Activated naive CD4-positive, alpha-beta T cell treated with anti-CD3 and anti-CD28 coated beads for 36 hours (primary cell): ENCODE data around the gene ARSA. TPM values are rescaled to one million over a fixed set of nuclear protein-coding genes. Genes with fewer than 3 reads are reported as not detected.

Experiments used
- CTCF ChIA-PET: fragments of 350-600 bp; sonication (Branson Sonifier 250); formaldehyde crosslinking; loops from one replicate; lab custom pipeline; 2021; ENCODE audit warnings: antibody characterized with exemption; lab: Charles Lee
- DNase-seq: peaks from one replicate; pipeline ENCODE4 v3.0.0-alpha.2; 2020
- H3K27ac Mint-ChIP-seq: one replicate; pipeline ENCODE4 v1.8.0; 2021; ENCODE audit warnings: mild to moderate bottlenecking, mixed read lengths
- H3K27me3 Mint-ChIP-seq: one replicate; pipeline ENCODE4 v1.8.0; 2021; ENCODE audit warnings: low read depth, mixed read lengths
- H3K36me3 Mint-ChIP-seq: one replicate; pipeline ENCODE4 v1.8.0; 2021; ENCODE audit warnings: low read depth, mixed read lengths
- H3K4me1 Mint-ChIP-seq: one replicate; pipeline ENCODE4 v1.8.0; 2021; ENCODE audit warnings: low read depth, mixed read lengths
- H3K4me3 Mint-ChIP-seq: one replicate; pipeline ENCODE4 v1.8.0; 2021; ENCODE audit warnings: mild to moderate bottlenecking, moderate library complexity, mixed read lengths
- H3K9me3 Mint-ChIP-seq: one replicate; pipeline ENCODE4 v1.8.0; 2021; ENCODE audit warnings: mixed read lengths
- intact Hi-C: fragments of 100-400 bp; cut with micrococcal nuclease; formaldehyde crosslinking; loops from one replicate; pipeline ENCODE4 v1.15.1; 2023
- total RNA-seq, 2 experiments: library from RNA; stranded (reverse); gene quantifications; one replicate each; pipeline ENCODE4 v1.2.3, GENCODE V29; 2021

ARSA gene
- total RNA-seq, 2 experiments from 2014 or later = 17.8 to 19.2 TPM

DNA sequence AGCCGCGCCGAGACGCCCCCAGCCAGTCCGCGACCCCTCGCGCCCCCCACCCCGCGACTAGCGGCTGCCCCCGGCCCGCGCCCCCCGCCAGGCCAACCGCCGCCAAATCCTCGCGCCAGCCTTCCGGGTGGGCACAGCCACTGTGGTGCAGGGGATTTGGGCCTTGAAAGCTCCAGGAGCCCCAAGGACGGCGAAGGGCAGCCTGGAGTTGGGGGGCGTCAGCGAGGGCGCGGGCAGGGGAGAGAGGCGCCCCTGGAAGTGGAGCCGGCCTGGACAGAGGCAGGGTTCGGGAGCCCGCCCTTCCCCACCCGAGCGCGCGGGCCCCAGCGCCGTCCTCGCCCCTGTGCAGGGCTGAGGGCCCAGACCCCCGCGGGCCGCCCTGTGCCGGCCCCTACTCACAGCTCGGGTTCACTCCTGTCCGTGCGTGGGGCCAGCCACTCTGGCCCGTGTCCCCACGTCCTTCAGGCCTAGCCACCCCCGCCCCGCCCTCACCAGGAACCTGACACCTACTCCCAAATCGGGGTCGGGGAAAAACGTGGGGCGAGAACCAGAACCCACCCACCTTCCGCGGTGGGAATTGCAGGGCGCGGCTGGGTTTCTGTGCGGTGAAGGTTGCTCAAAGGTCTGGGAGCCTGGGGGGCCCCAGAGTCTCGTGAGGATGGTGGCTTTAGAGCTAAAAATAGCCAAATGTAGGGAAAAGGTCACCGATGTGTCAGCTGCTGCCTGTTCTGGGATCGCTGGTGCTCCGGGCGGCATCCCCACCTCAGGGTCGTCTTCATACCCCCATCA lies 49.8 kb downstream of the ARSA start, which contains the start of gene CPT1B:
TSS of gene CPT1B (minus strand) at position 441 of the 789 bp plus-strand sequence. CDS start 512 bp downstream, outside the sequence.
- Mint-ChIP-seq H3K27ac (no peak within 1 kb of the TSS), H3K27me3 (no peaks in the 10 kb centered on the region), H3K36me3 (peaks cover 21% of the 10 kb centered on the region), H3K4me1 (peaks cover 27% of the 10 kb centered on the region), H3K9me3 (no peaks in the 10 kb centered on the region), H3K4me3 (no peak within 1 kb of the TSS)
- intact Hi-C loops = no loop called here
- DNase-seq = no peak
- CTCF ChIA-PET = interaction anchor here (0.6 to 1.1 kb wide), 4 partner anchors 15 to 746 kb away, joined by 3 to 4 read pairs (median 4); partner anchors contain the start of gene SYCE3

DNA sequence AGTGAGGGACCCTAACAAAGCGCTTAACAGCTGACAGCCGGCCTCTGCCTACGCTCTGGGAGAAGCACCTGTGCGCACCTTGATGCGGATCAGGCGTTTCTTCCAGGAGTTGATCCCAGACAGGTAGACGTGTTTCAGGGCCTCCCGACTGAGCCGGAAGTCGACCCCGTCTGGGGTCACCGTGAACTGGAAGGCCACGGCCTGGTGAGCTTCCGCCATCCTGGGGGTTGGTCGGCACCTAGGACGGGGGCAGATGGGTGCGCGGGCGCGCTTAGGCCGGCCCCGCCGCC lies 50.3 kb downstream of the ARSA start:
- Mint-ChIP-seq H3K4me1 (peaks cover 27% of the 10 kb centered on the region), H3K9me3 (no peaks in the 10 kb centered on the region), H3K36me3 (peaks cover 22% of the 10 kb centered on the region), H3K27ac (no peak overlapping the region), H3K4me3 (no peak overlapping the region), H3K27me3 (no peaks in the 10 kb centered on the region)
- CTCF ChIA-PET = interaction anchor here (0.6 to 1.3 kb wide), 3 partner anchors 30 to 745 kb away, joined by 3 to 5 read pairs (median 4); no protein-coding TSS in a partner anchor
- intact Hi-C loops = no loop called here
- DNase-seq = no peak

DNA sequence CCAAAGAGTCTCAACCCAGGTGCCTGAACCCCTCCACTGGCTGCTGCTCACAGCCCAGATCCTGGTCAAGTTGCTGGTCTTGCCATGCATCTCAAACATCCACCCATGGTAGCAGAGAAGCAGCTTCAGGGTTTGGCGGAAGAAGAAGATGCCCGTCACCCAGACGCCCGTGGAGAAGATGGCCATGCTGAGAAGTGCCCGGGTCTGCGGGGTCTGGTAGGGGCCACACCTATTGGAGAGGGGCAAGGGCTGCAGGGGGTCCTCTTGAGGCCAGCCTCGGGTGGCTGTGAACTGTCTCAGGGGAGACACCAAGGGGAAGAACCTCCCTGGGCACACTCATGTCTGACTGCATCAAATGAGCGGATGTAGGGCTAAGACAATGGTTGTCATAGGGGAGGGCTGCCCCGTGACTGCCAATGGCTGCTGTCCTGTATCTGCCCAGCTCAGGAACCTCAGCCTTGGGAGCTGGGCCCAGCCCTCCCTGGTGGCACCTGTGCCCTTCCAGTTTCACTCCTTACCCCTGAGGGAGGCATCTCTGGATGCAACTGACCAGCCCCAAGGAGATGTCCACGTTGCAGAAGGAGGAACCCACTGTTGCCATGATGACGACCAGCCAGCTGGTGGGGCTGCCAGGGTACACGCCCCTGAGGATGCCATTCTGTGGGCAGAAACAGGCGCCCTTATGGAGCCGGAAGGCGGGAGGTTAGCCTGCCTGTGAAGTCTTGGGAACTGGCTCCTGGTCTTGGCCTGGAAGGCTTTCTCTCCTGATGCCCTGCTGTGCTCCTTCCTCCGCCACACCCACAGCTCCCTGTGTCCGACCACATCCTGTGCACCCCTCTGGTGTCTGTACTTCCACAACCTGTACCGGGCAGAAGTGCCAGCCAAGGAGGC lies 50.9 kb downstream of the ARSA start:
- no peak for DNase-seq
- Mint-ChIP-seq H3K27ac (no peak overlapping the region), H3K27me3 (no peaks in the 10 kb centered on the region), H3K9me3 (no peaks in the 10 kb centered on the region), H3K4me3 (no peak overlapping the region), H3K4me1 (peaks cover 27% of the 10 kb centered on the region), H3K36me3 (peaks cover 25% of the 10 kb centered on the region)
- intact Hi-C loops = loop anchor here (1.0 kb wide), 1 partner anchor 43 kb away; no protein-coding TSS in a partner anchor
- CTCF ChIA-PET = interaction anchor here (0.6 to 1.3 kb wide), 3 partner anchors 29 to 44 kb away, joined by 4 to 5 read pairs (median 5); no protein-coding TSS in a partner anchor

DNA sequence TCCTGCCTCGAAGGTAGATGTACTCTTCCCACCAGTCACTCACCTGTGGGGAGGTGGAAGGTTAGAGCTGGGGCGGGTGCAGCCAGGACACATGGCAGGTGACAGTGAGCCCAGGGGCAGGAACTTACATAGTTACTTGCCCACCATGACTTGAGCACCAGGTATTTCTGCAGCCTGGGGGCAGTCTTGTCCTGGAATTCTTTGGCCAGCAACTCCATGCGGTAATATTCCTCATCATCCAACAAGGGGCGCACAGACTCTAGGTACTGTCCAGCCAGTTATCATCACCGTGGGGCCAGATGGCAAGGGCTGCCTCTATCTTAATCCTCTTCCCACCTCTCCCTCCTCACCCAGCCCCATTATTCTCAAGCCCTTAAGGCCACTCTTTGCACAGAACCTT lies 51.9 kb downstream of the ARSA start:
- H3K27ac Mint-ChIP-seq = no peak overlapping the region
- peak; percentile 41 for DNase-seq
- CTCF ChIA-PET = interaction anchor here (1.0 to 1.8 kb wide), 5 partner anchors 13 to 51 kb away, joined by 5 to 7 read pairs (median 5); partner anchors contain the start of genes SCO2 and SYCE3
- no peaks in the 10 kb centered on the region for H3K27me3 Mint-ChIP-seq
- H3K4me1 Mint-ChIP-seq = peaks cover 18% of the 10 kb centered on the region
- H3K4me3 Mint-ChIP-seq = no peak overlapping the region
- H3K36me3 Mint-ChIP-seq = peaks cover 24% of the 10 kb centered on the region
- no peaks in the 10 kb centered on the region for H3K9me3 Mint-ChIP-seq
- intact Hi-C loops = loop anchor here (1.0 kb wide), 1 partner anchor 44 kb away; no protein-coding TSS in a partner anchor

DNA sequence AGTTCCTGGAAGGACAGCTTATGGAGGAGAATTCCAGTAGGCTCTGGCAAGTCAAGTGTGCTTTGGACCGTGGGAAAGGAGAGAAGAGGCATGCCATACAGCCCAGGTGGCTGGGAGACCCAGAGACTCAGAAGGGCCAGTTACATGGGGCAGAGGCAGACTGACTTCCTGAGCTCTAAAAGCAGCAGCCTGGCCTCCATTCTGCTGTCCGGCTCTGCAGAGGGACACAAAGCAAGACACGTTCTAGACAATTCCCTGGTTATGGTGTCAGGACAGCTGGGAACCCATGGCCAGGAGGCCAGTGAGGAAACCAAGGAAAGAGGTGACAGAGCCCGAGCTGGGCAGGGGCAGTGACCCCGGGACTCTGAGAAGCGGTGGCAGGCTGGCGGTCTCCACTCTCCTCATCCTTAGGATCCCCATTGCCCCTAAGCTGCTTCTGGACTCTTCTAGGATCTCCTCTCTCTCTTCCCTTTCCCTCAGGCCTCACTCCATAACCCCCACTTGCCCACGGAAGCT lies 52.5 kb downstream of the ARSA start:
- H3K27ac Mint-ChIP-seq = no peak overlapping the region
- no peak for DNase-seq

More for the DNA sequence above, 52.5 kb downstream of the ARSA start:
- CTCF ChIA-PET = interaction anchor here (1.0 to 1.8 kb wide), 4 partner anchors 11 to 50 kb away, joined by 4 to 7 read pairs (median 6); partner anchors contain the start of genes SCO2 and SYCE3
- Mint-ChIP-seq H3K36me3 (peaks cover 22% of the 10 kb centered on the region), H3K4me3 (no peak overlapping the region), H3K9me3 (no peaks in the 10 kb centered on the region), H3K27me3 (no peaks in the 10 kb centered on the region), H3K4me1 (peaks cover 16% of the 10 kb centered on the region)
- intact Hi-C loops = no loop called here

Other genes with a start within 250 kb of the ARSA start
- 100 to 1,000 TPM; 100 TPM for gene SBF1, start 153.1 kb downstream of the ARSA start, total RNA-seq
- gene ADM2, start 146.6 kb downstream of the ARSA start, total RNA-seq = 1 to 10 TPM; 7.5 to 8.3 TPM
- under 1 TPM in 1 of 2 experiments, not detected in 1; 0.31 TPM for gene MIOX, start 141.3 kb downstream of the ARSA start, total RNA-seq
- 10 to 100 TPM; 41.4 to 42.0 TPM for gene LMF2, start 120.5 kb downstream of the ARSA start, total RNA-seq
- gene NCAPH2, start 119.9 kb downstream of the ARSA start, total RNA-seq = 100 to 1,000 TPM; 104 to 115 TPM
- gene SCO2, start 102.6 kb downstream of the ARSA start, total RNA-seq = 1 to 10 TPM; 1.1 to 2.1 TPM
- 10 to 100 TPM; 43.7 to 49.6 TPM for gene TYMP, start 98.1 kb downstream of the ARSA start, total RNA-seq
- gene KLHDC7B, start 82.3 kb downstream of the ARSA start, total RNA-seq = 1 to 10 TPM; 7.4 to 7.6 TPM
- gene SYCE3, start 65.2 kb downstream of the ARSA start, total RNA-seq = 1 to 10 TPM in 1 of 2 experiments, under 1 TPM in 1; 0.91 to 2.0 TPM
- gene CPT1B, start 49.7 kb downstream of the ARSA start, total RNA-seq = 10 to 100 TPM; 37.3 to 43.7 TPM
- gene CHKB, start 45.3 kb downstream of the ARSA start, total RNA-seq = 10 to 100 TPM; 71.0 to 81.4 TPM
- gene MAPK8IP2, start 27.4 kb downstream of the ARSA start, total RNA-seq = under 1 TPM; 0.05 to 0.15 TPM
- gene SHANK3, start 44.7 kb upstream of the ARSA start, total RNA-seq = under 1 TPM; 0.07 TPM
- gene ACR, start 110.1 kb upstream of the ARSA start, total RNA-seq = not detected
- 10 to 100 TPM; 13.3 to 14.5 TPM for gene RABL2B, start 155.5 kb upstream of the ARSA start, total RNA-seq